Neural cell (in vitro differentiated cells): ENCODE measurements around the gene DNAJC21. TPM values are rescaled to one million over a fixed set of nuclear protein-coding genes. Genes with fewer than 3 reads are reported as not detected.

Source experiments
- H2AFZ ChIP-seq: fragments of 200-600, 300-800 bp; sonication (generic), shearing (Covaris generic); 2 replicates; pipeline ENCODE4 v1.6.0; 2014; ENCODE audit warnings: low read depth, mild to moderate bottlenecking, antibody characterized with exemption, low read length, moderate library complexity
- H3F3A ChIP-seq: fragments of 200-600 bp; shearing (Covaris generic); 2 replicates; pipeline ENCODE4 v1.6.1; 2016; ENCODE audit warnings: mild to moderate bottlenecking, moderate library complexity, mixed read lengths, antibody characterized with exemption, low read length; ENCODE audit not compliant: insufficient read depth, poor library complexity, severe bottlenecking
- H3K27ac ChIP-seq: fragments of 200-600, 300-800 bp; sonication (generic), shearing (Covaris generic); 2 replicates; pipeline ENCODE4 v1.5.1; 2014; ENCODE audit warnings: mild to moderate bottlenecking, low read length, moderate library complexity
- H3K27me3 ChIP-seq: fragments of 300-800, 200-600 bp; sonication (generic), shearing (Covaris generic); 2 replicates; pipeline ENCODE4 v1.6.0; 2014; ENCODE audit warnings: mild to moderate bottlenecking, low read depth, low read length, moderate library complexity; ENCODE audit not compliant: insufficient read depth
- H3K36me3 ChIP-seq: fragments of 300-800, 200-600 bp; sonication (generic), shearing (Covaris generic); 2 replicates; pipeline ENCODE4 v1.5.1; 2014; ENCODE audit warnings: mild to moderate bottlenecking, antibody characterized with exemption, low read length, moderate library complexity; ENCODE audit not compliant: insufficient read depth
- H3K4me2 ChIP-seq: fragments of 300-800, 200-600 bp; sonication (generic), shearing (Covaris generic); 2 replicates; pipeline ENCODE4 v1.6.0; 2014; ENCODE audit warnings: mild to moderate bottlenecking, low read length
- H3K4me3 ChIP-seq: fragments of 300-800, 200-600 bp; sonication (generic), shearing (Covaris generic); 2 replicates; pipeline ENCODE4 v1.5.1; 2014; ENCODE audit warnings: mild to moderate bottlenecking, low read length, moderate library complexity
- H3K79me2 ChIP-seq: fragments of 200-600 bp; shearing (Covaris generic); replicated peaks from 2 replicates; pipeline ENCODE4 v1.6.0; 2014; ENCODE audit warnings: mild to moderate bottlenecking, low read length, moderate library complexity; ENCODE audit not compliant: insufficient read depth
- H3K9ac ChIP-seq: fragments of 300-800, 200-600 bp; sonication (generic), shearing (Covaris generic); 2 replicates; pipeline ENCODE4 v1.6.1; 2016; ENCODE audit warnings: mild to moderate bottlenecking, low read length, mixed read lengths
- H3K9me2 ChIP-seq: fragments of 200-600 bp; shearing (Covaris generic); 2 replicates; pipeline ENCODE4 v1.6.1; 2016; ENCODE audit warnings: mild to moderate bottlenecking, low read length, mixed read lengths; ENCODE audit not compliant: insufficient read depth
- H3K9me3 ChIP-seq: fragments of 200-600, 300-800 bp; sonication (generic), shearing (Covaris generic); 2 replicates; pipeline ENCODE4 v1.6.1; 2016; ENCODE audit warnings: mild to moderate bottlenecking, mixed run types, low read length, moderate library complexity, mixed read lengths
- H4K20me1 ChIP-seq: fragments of 200-600 bp; shearing (Covaris generic); 2 replicates; pipeline ENCODE4 v1.6.1; 2016; ENCODE audit warnings: mild to moderate bottlenecking, mixed run types; ENCODE audit not compliant: insufficient read depth
- CTCF ChIP-seq: fragments of 450-650 bp; IDR thresholded peaks from 2 replicates; pipeline ENCODE4 v1.5.1; 2014; ENCODE audit warnings: antibody characterized with exemption, mild to moderate bottlenecking, moderate library complexity; ENCODE audit not compliant: poor library complexity, severe bottlenecking
- EP300 ChIP-seq: fragments of 450-650 bp; conservative IDR thresholded peaks from 2 replicates; pipeline ENCODE4 v1.6.1; 2014; ENCODE audit warnings: antibody characterized with exemption, mild to moderate bottlenecking, moderate library complexity; ENCODE audit not compliant: poor library complexity, severe bottlenecking
- EZH2 ChIP-seq: fragments of 200-600, 300-800 bp; shearing (Covaris generic), sonication (generic); IDR thresholded peaks from 2 replicates; pipeline ENCODE4 v1.6.1; 2014; ENCODE audit warnings: antibody characterized with exemption, low read length, borderline replicate concordance, mild to moderate bottlenecking; ENCODE audit not compliant: insufficient read depth, poor library complexity, severe bottlenecking
- MXI1 ChIP-seq: fragments of 450-650 bp; conservative IDR thresholded peaks from 2 replicates; pipeline ENCODE4 v1.6.1; 2014; ENCODE audit warnings: antibody characterized with exemption, mild to moderate bottlenecking; ENCODE audit not compliant: poor library complexity, severe bottlenecking
- POLR2AphosphoS5 ChIP-seq: IDR thresholded peaks from 2 replicates; pipeline ENCODE4 v1.6.1; 2012
- RAD21 ChIP-seq: fragments of 450-650 bp; conservative IDR thresholded peaks from 2 replicates; pipeline ENCODE4 v1.6.1; 2014; ENCODE audit warnings: antibody characterized with exemption, mild to moderate bottlenecking, moderate library complexity
- REST ChIP-seq: IDR thresholded peaks from 2 replicates; pipeline ENCODE4 v1.6.1; 2012; ENCODE audit warnings: borderline replicate concordance
- SMC3 ChIP-seq: fragments of 450-650 bp; conservative IDR thresholded peaks from 2 replicates; pipeline ENCODE4 v1.6.1; 2014; ENCODE audit warnings: antibody characterized with exemption, mild to moderate bottlenecking, moderate library complexity; ENCODE audit not compliant: poor library complexity
- TAF1 ChIP-seq: IDR thresholded peaks from 2 replicates; pipeline ENCODE4 v1.6.1; 2012; ENCODE audit warnings: low read depth
- polyA plus RNA-seq: library from polyadenylated mRNA; depleted of rRNA; stranded (reverse); fragments of >200 nt; gene quantifications from 2 replicates; pipeline ENCODE4 v1.2.3, GENCODE V29; 2014

The DNAJC21 gene
- polyA plus RNA-seq, 1 donor from 2014 or later: 14.9 TPM

DNA sequence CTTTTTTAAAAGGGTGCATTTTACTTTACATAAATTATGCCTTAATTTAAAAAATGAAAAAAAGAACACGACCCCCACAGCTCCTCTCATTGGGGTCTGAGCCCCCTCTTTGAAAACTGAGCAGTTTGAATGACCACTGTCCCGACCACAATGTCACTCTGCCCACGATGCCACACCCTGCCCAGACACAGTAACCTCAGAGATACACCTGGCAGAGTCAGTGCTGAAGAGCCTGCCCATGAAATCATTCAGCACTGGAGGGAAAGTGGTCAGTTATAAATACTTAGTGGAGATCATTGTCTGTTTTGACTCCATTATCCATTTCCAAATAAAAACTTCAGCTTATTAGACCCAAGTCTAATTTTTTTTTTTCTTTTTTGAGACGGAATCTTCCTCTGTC lies 49.3 kb downstream of the DNAJC21 start:
- no peak for TF ChIP-seq EZH2
- no peak for TF ChIP-seq TAF1
- no peak for TF ChIP-seq EP300
- TF ChIP-seq CTCF: no peak
- no peak for TF ChIP-seq REST
- TF ChIP-seq POLR2AphosphoS5: no peak
- no peaks in the 10 kb centered on the region for H3K27me3 ChIP-seq
- no peak overlapping the region for H3K4me2 ChIP-seq
- no peak overlapping the region for H3K9ac ChIP-seq
- no peaks in the 10 kb centered on the region for H3K9me3 ChIP-seq
- no peak overlapping the region for H3K4me3 ChIP-seq
- no peak overlapping the region for H2AFZ ChIP-seq
- no peaks in the 10 kb centered on the region for H4K20me1 ChIP-seq
- no peaks in the 10 kb centered on the region for H3K36me3 ChIP-seq
- no peak overlapping the region for H3K27ac ChIP-seq
- H3K9me2 ChIP-seq: no peaks in the 10 kb centered on the region
- H3F3A ChIP-seq: no peaks in the 10 kb centered on the region
- H3K79me2 ChIP-seq: no peaks in the 10 kb centered on the region

GRCh38 chr5:34982823-34983222 lies 53.5 kb downstream of the DNAJC21 start:
- Histone ChIP-seq H3F3A (no peaks in the 10 kb centered on the region), H3K27ac (no peak overlapping the region), H3K9me3 (no peaks in the 10 kb centered on the region), H3K4me3 (no peak overlapping the region), H3K9ac (no peak overlapping the region), H3K9me2 (no peaks in the 10 kb centered on the region), H2AFZ (no peak overlapping the region), H3K36me3 (no peaks in the 10 kb centered on the region), H4K20me1 (no peaks in the 10 kb centered on the region), H3K27me3 (no peaks in the 10 kb centered on the region), H3K4me2 (no peak overlapping the region), H3K79me2 (no peaks in the 10 kb centered on the region)
- no peak for TF ChIP-seq EZH2
- no peak for TF ChIP-seq TAF1
- TF ChIP-seq SMC3: no peak
- no peak for TF ChIP-seq MXI1
- TF ChIP-seq RAD21: no peak
- TF ChIP-seq POLR2AphosphoS5: no peak
- TF ChIP-seq CTCF: no peak
- no peak for TF ChIP-seq REST
- TF ChIP-seq EP300: no peak
